Measurements from ENCODE around the gene PRDM1.

GRCh38 chr6:106079961-106080762 lies 6.0 kb upstream of the PRDM1 start:
- TF ChIP-seq CTCF (IDR thresholded peaks at IDR 0.05) (no peak), EZH2 (IDR thresholded peaks at IDR 0.05; ENCODE audit: borderline replicate concordance, insufficient read depth, low read depth, low read length, poor library complexity, severe bottlenecking) (no peak)
